ENCODE measurements around the gene RRBP1. TPM values are rescaled to one million over a fixed set of nuclear protein-coding genes. Genes with fewer than 3 reads are reported as not detected.

RRBP1 gene
- total and polyA plus RNA-seq, 7 experiments from 2014 or later, result 4.1 to 73.9 (median 28.1) TPM

- DNase-seq, result no peak
Measured at GRCh38 chr20:17636523-17637412, 45.3 kb downstream of the RRBP1 start.

DNA sequence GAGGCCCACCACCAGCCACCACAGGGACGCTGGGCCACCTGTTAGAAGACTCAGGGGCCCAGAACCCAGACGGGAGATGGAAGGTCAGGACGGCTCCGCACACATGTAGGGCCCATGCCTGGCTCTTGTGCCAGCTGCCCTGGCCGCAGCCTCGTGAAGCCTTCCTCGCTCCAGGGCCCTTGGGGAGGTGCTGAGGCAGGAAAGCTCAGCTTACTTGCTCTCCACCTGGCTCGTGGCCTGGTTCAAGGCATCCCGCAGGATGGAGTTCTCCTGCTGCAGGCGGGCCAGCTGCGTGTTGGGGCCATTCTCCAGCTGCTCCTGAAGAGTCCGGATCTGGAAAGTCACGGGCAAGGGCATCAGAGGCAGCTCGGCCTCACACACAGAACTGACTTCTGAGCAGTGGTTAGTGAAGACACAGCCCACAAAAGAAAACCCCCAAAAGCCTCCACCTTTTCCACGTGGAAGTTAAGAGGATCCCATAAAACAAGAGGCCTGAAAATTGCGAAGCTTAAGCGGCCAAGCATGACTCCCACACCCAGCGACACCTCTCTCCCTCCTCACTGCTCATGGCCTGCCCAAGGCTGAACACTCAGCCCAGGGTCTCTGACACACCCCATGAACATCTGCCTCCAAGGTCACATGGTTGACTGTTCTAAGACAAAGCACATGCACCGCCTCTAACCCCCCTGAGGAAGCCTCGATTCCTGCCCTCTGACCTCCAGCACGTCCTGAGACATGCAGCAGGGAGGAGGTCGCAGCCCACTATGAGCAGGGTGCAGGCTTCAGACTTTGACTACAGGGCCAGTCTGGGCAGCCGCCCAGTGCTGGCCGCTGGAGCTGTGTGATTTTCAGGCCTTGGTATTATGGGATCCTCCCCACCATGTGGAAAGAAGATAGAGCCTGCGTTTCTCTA, 46.5 kb downstream of the RRBP1 start:
- peaks cover 0 to 41% (median 4%) of the 10 kb centered on the region in 5 donors for H3K36me3 Mint-ChIP-seq
- no peaks in the 10 kb centered on the region for H3K9me3 Mint-ChIP-seq
- H3K27ac Mint-ChIP-seq, result peak overlapping the region in 2 of 9 donors; percentile 26 to 55
- ATAC-seq, result peak; percentile 32
- CTCF ChIA-PET, result interaction anchor here (0.6 kb wide), 1 partner anchor 97 kb away, joined by 3 read pairs; no protein-coding TSS in a partner anchor
- Histone ChIP-seq H3K9me3 (ENCODE audit: control insufficient read depth in 2 of 3, low read length in 3 of 3) (no peaks in the 10 kb centered on the region), H3K27me3 (ENCODE audit: control insufficient read depth in 2 of 2, insufficient read depth in 2 of 2, low read length in 2 of 2) (no peaks in the 10 kb centered on the region), H3K27ac (ENCODE audit: low read depth, low read length) (no peak overlapping the region), H3K36me3 (ENCODE audit: control insufficient read depth in 2 of 3, insufficient read depth in 3 of 3, low read length in 3 of 3) (peaks cover 0 to 68% (median 3%) of the 10 kb centered on the region in 3 experiments), H3K4me1 (ENCODE audit: control insufficient read depth in 2 of 2, insufficient read depth in 2 of 2, low read length in 2 of 2) (no peaks in the 10 kb centered on the region), H3K4me3 (ENCODE audit: low read length) (no peak overlapping the region)
- intact Hi-C loops (cut with micrococcal nuclease), result no loop called here
- H3K4me3 Mint-ChIP-seq, result no peak overlapping the region
- H3K4me1 Mint-ChIP-seq, result peaks cover 0 to 6% (median 0%) of the 10 kb centered on the region in 7 donors
- DNase-seq, result no peak
- H3K27me3 Mint-ChIP-seq, result no peaks in the 10 kb centered on the region
- POLR2A ChIA-PET, result no interaction called here

More at GRCh38 chr20:17636523-17637412, 45.3 kb downstream of the RRBP1 start:
- peaks cover 0 to 40% (median 4%) of the 10 kb centered on the region in 5 donors for H3K36me3 Mint-ChIP-seq
- no peaks in the 10 kb centered on the region for H3K4me1 ChIP-seq (ENCODE audit: control insufficient read depth in 2 of 2, insufficient read depth in 2 of 2, low read length in 2 of 2)
- no peak overlapping the region for H3K4me3 Mint-ChIP-seq
- H3K27ac Mint-ChIP-seq, result no peak overlapping the region
- ChIA-PET POLR2A (no interaction called here), CTCF (no interaction called here)
- no peak for ATAC-seq
- no peaks in the 10 kb centered on the region for H3K9me3 ChIP-seq (ENCODE audit: control insufficient read depth in 2 of 3, low read length in 3 of 3)
- no peak overlapping the region for H3K4me3 ChIP-seq (ENCODE audit: low read length)
- H3K9me3 Mint-ChIP-seq, result no peaks in the 10 kb centered on the region
- intact Hi-C loops (cut with micrococcal nuclease), result no loop called here
- peaks cover 0 to 73% (median 3%) of the 10 kb centered on the region in 3 experiments for H3K36me3 ChIP-seq (ENCODE audit: control insufficient read depth in 2 of 3, insufficient read depth in 3 of 3, low read length in 3 of 3)
- no peak overlapping the region for H3K27ac ChIP-seq (ENCODE audit: low read depth, low read length)
- peaks cover 0 to 6% (median 0%) of the 10 kb centered on the region in 7 donors for H3K4me1 Mint-ChIP-seq
- no peaks in the 10 kb centered on the region for H3K27me3 Mint-ChIP-seq
- H3K27me3 ChIP-seq (ENCODE audit: control insufficient read depth in 2 of 2, insufficient read depth in 2 of 2, low read length in 2 of 2), result no peaks in the 10 kb centered on the region

GRCh38 chr20:17634661-17635331, 47.2 kb downstream of the RRBP1 start:
- H3K36me3 Mint-ChIP-seq, result peaks cover 0 to 41% (median 4%) of the 10 kb centered on the region in 5 donors

GRCh38 chr20:17633850-17634500, 48.1 kb downstream of the RRBP1 start:
- H3K36me3 Mint-ChIP-seq, result peaks cover 0 to 35% (median 4%) of the 10 kb centered on the region in 5 donors

More at GRCh38 chr20:17634661-17635331, 47.2 kb downstream of the RRBP1 start:
- Mint-ChIP-seq H3K4me1 (peaks cover 0 to 6% (median 0%) of the 10 kb centered on the region in 7 donors), H3K9me3 (no peaks in the 10 kb centered on the region), H3K4me3 (no peak overlapping the region), H3K27me3 (no peaks in the 10 kb centered on the region), H3K27ac (peak overlapping the region in 1 of 9 donors; percentile 46)
- ChIA-PET CTCF (no interaction called here), POLR2A (no interaction called here)
- DNase-seq, result no peak
- no peak overlapping the region for H3K27ac ChIP-seq (ENCODE audit: low read depth, low read length)
- H3K4me3 ChIP-seq (ENCODE audit: low read length), result no peak overlapping the region
- no peaks in the 10 kb centered on the region for H3K4me1 ChIP-seq (ENCODE audit: control insufficient read depth in 2 of 2, insufficient read depth in 2 of 2, low read length in 2 of 2)
- intact Hi-C loops (cut with micrococcal nuclease), result no loop called here
- peaks cover 0 to 69% (median 0%) of the 10 kb centered on the region in 3 experiments for H3K36me3 ChIP-seq (ENCODE audit: control insufficient read depth in 2 of 3, insufficient read depth in 3 of 3, low read length in 3 of 3)
- H3K27me3 ChIP-seq (ENCODE audit: control insufficient read depth in 2 of 2, insufficient read depth in 2 of 2, low read length in 2 of 2), result no peaks in the 10 kb centered on the region
- ATAC-seq, result peak; percentile 58
- H3K9me3 ChIP-seq (ENCODE audit: control insufficient read depth in 2 of 3, low read length in 3 of 3), result no peaks in the 10 kb centered on the region

DNA sequence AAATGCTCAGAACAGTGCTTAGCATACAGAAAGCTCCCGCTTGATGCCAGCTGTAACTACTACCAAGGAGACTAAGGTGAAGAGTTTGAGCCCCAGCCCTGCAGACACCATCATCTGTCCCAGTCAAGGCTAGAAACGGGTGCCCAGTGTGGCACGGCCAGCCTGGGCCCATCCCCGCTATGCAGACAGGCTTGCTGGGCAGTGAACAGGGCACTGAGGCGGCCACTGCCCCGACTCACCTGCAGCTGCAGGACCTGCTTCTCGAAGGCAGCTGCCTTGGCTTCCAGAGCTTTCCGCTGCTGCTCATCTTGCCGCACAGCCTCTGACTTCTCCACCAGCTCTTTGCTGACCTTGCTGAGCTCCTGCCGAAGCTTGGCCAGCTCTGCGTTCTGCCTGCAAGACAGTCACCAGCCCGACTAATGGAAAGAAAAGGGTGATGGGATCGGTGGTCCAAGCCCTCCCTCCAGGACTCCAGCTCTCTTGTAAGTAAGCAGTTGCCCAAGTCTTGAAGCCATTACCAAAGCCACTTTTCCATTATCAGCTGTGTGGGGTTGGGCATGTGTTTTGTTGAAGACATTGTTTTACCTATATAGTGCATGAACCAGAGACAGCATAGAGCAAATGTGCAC, 48.7 kb downstream of the RRBP1 start:
- DNase-seq (no peak), ATAC-seq (no peak)
- CTCF ChIA-PET, result no interaction called here
- Histone ChIP-seq H3K4me1 (ENCODE audit: control insufficient read depth in 2 of 2, insufficient read depth in 2 of 2, low read length in 2 of 2) (no peaks in the 10 kb centered on the region), H3K27ac (ENCODE audit: low read depth, low read length) (no peak overlapping the region), H3K27me3 (ENCODE audit: control insufficient read depth in 2 of 2, insufficient read depth in 2 of 2, low read length in 2 of 2) (no peaks in the 10 kb centered on the region), H3K4me3 (ENCODE audit: low read length) (no peak overlapping the region), H3K36me3 (ENCODE audit: control insufficient read depth in 2 of 3, insufficient read depth in 3 of 3, low read length in 3 of 3) (peaks cover 0 to 79% (median 0%) of the 10 kb centered on the region in 3 experiments), H3K9me3 (ENCODE audit: control insufficient read depth in 2 of 3, low read length in 3 of 3) (no peaks in the 10 kb centered on the region)
- Mint-ChIP-seq H3K27ac (no peak overlapping the region), H3K9me3 (no peaks in the 10 kb centered on the region), H3K4me3 (no peak overlapping the region), H3K4me1 (peaks cover 0 to 6% (median 0%) of the 10 kb centered on the region in 7 donors), H3K27me3 (no peaks in the 10 kb centered on the region), H3K36me3 (peaks cover 1 to 35% (median 4%) of the 10 kb centered on the region in 5 donors)
- POLR2A ChIA-PET, result no interaction called here
- intact Hi-C loops (cut with micrococcal nuclease), result no loop called here

More at GRCh38 chr20:17633850-17634500, 48.1 kb downstream of the RRBP1 start:
- no peaks in the 10 kb centered on the region for H3K4me1 ChIP-seq (ENCODE audit: control insufficient read depth in 2 of 2, insufficient read depth in 2 of 2, low read length in 2 of 2)
- no peaks in the 10 kb centered on the region for H3K9me3 Mint-ChIP-seq
- intact Hi-C loops (cut with micrococcal nuclease), result no loop called here
- no peak overlapping the region for H3K4me3 Mint-ChIP-seq
- H3K27me3 Mint-ChIP-seq, result no peaks in the 10 kb centered on the region
- H3K4me3 ChIP-seq (ENCODE audit: low read length), result no peak overlapping the region
- DNase-seq (no peak), ATAC-seq (no peak)
- ChIA-PET CTCF (no interaction called here), POLR2A (no interaction called here)
- no peaks in the 10 kb centered on the region for H3K9me3 ChIP-seq (ENCODE audit: control insufficient read depth in 2 of 3, low read length in 3 of 3)
- H3K27ac Mint-ChIP-seq, result no peak overlapping the region
- H3K27ac ChIP-seq (ENCODE audit: low read depth, low read length), result no peak overlapping the region
- no peaks in the 10 kb centered on the region for H3K27me3 ChIP-seq (ENCODE audit: control insufficient read depth in 2 of 2, insufficient read depth in 2 of 2, low read length in 2 of 2)
- peaks cover 0 to 77% (median 0%) of the 10 kb centered on the region in 3 experiments for H3K36me3 ChIP-seq (ENCODE audit: control insufficient read depth in 2 of 3, insufficient read depth in 3 of 3, low read length in 3 of 3)
- H3K4me1 Mint-ChIP-seq, result peaks cover 0 to 6% (median 0%) of the 10 kb centered on the region in 7 donors
